Lower leg skin (tissue), 3 donors: ENCODE data around the gene SSH3.

ENCODE experiments used
- POLR2A ChIP-seq, 2 donors: fragments of 450-650 bp; IDR thresholded peaks; one replicate each; pipeline ENCODE4 v1.6.1; 2016 to 2017; ENCODE audit warnings: antibody characterized with exemption in 2 of 2, mild to moderate bottlenecking in 1 of 2, moderate library complexity in 1 of 2
- TF ChIP-seq, protein P1 (sequence below), 3 donors: fragments of 450-650 bp; IDR thresholded peaks; one replicate each; pipeline ENCODE4 v1.5.1; 2016; ENCODE audit warnings: antibody characterized with exemption in 3 of 3, mild to moderate bottlenecking in 3 of 3, moderate library complexity in 2 of 3

DNA sequence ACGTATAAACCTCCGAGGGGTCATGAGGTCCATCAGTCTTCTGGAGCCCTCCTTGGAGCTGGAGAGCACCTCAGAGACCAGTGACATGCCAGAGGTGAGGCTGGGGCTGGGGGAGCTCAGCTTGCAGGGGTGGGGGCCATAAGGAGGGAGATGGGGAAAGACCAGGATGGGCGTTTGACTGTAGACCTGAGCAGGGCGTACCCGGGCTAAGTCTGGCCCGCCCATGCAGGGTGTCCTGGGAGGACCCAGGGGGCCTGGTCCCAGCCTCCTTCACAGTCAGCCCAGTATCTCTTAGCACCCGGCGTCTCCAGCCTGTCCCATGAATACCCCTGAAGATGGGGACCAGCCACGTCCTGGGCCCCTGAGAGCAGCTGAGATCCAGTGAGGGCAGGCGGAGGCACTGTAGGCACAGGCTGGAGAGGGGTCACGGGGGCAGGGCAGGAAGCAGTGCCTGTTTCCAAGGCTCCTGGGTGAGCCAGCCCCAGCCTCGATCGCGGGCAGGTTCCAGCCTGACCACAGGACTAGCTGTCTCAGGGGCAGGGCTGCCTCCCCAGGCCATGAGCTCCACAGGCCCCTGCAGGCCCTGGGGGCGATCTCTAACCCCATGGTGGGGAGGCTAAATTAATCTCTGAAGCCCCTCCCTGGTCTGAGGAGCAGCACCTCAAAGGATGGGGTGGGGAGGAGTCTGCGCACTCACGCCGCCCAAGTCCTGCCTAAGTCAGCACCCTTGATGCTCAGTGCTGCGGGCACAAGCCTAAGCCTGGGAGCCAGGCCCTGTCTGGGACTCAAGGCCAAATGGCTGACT, 7.1 kb downstream of the SSH3 start:
- TF ChIP-seq, protein P1, sequence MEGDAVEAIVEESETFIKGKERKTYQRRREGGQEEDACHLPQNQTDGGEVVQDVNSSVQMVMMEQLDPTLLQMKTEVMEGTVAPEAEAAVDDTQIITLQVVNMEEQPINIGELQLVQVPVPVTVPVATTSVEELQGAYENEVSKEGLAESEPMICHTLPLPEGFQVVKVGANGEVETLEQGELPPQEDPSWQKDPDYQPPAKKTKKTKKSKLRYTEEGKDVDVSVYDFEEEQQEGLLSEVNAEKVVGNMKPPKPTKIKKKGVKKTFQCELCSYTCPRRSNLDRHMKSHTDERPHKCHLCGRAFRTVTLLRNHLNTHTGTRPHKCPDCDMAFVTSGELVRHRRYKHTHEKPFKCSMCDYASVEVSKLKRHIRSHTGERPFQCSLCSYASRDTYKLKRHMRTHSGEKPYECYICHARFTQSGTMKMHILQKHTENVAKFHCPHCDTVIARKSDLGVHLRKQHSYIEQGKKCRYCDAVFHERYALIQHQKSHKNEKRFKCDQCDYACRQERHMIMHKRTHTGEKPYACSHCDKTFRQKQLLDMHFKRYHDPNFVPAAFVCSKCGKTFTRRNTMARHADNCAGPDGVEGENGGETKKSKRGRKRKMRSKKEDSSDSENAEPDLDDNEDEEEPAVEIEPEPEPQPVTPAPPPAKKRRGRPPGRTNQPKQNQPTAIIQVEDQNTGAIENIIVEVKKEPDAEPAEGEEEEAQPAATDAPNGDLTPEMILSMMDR (IDR thresholded peaks at IDR 0.05) = no peak
- no peak for TF ChIP-seq POLR2A (IDR thresholded peaks at IDR 0.05)
